ENCODE data around the gene TTYH3. TPM values are rescaled to one million over a fixed set of nuclear protein-coding genes. Genes with fewer than 3 reads are reported as not detected.

The TTYH3 gene
- total RNA-seq, 1 experiment from 2014 or later = 122 TPM

- H3K4ac ChIP-seq (ENCODE audit: low read depth, low read length) = no peak overlapping the region
- no peak for DNase-seq
- H3K4me2 ChIP-seq (ENCODE audit: insufficient read depth, insufficient read length, low read length) = peak overlapping the region; percentile 13
Measured at GRCh38 chr7:2687338-2687869, 55.6 kb downstream of the TTYH3 start.

More at GRCh38 chr7:2687338-2687869, 55.6 kb downstream of the TTYH3 start:
- Mint-ChIP-seq H3K27me3 (ENCODE audit: low read depth) (peaks cover 60% of the 10 kb centered on the region), H3K4me3 (peak overlapping the region; percentile 24 to 54; a peak in 3 of 5 replicates), H3K9me3 (peaks cover 0 to 8% of the 10 kb centered on the region in 2 experiments; a peak in 2 of 5 replicates), H3K36me3 (ENCODE audit: insufficient read depth in 1 of 3, low read depth in 3 of 3) (no peaks in the 10 kb centered on the region; a peak in 1 of 7 replicates), H3K27ac (no peak overlapping the region), H3K4me1 (peaks cover 5 to 8% of the 10 kb centered on the region in 2 experiments)
- Histone ChIP-seq H3K14ac (ENCODE audit: insufficient read depth, low read length) (no peak overlapping the region), H2AK5ac (ENCODE audit: insufficient read length, low read length) (no peak overlapping the region), H3K23ac (ENCODE audit: insufficient read length, low read depth, low read length) (no peak overlapping the region), H3K79me1 (ENCODE audit: insufficient read depth, low read depth, low read length, poor library complexity, severe bottlenecking) (no peaks in the 10 kb centered on the region), H3K27me3 (ENCODE audit: insufficient read depth, low read length) (peaks cover 12% of the 10 kb centered on the region; the same call in 1 of the 2 replicates), H2BK15ac (ENCODE audit: low read depth, low read length) (no peak overlapping the region), H3K18ac (ENCODE audit: insufficient read length, low read depth, low read length) (no peak overlapping the region), H2AFZ (ENCODE audit: low read length) (no peak overlapping the region), H3K4me1 (ENCODE audit: insufficient read depth, low read length) (no peaks in the 10 kb centered on the region), H3K27ac (ENCODE audit: insufficient read length, low read depth, low read length) (no peak overlapping the region), H3K9me3 (ENCODE audit: control insufficient read depth, low read depth, low read length) (no peaks in the 10 kb centered on the region), H3K79me2 (ENCODE audit: insufficient read depth, low read length) (no peaks in the 10 kb centered on the region), H2BK20ac (ENCODE audit: low read depth, low read length, poor library complexity, severe bottlenecking) (no peak overlapping the region), H4K20me1 (ENCODE audit: control insufficient read depth, insufficient read depth, insufficient read length) (no peaks in the 10 kb centered on the region), H4K91ac (ENCODE audit: insufficient read length, low read depth, low read length) (no peak overlapping the region), H3K9ac (ENCODE audit: extremely low read depth, insufficient read length, low read length) (no peak overlapping the region), H3T11ph (ENCODE audit: low read length) (no peak overlapping the region), H2BK5ac (ENCODE audit: insufficient read length, low read length) (no peak overlapping the region), H4K5ac (ENCODE audit: insufficient read length, low read depth, low read length) (no peak overlapping the region), H2BK120ac (ENCODE audit: low read depth, low read length, poor library complexity, severe bottlenecking) (no peak overlapping the region), H2BK12ac (ENCODE audit: insufficient read length, low read depth, low read length) (no peak overlapping the region), H3K56ac (ENCODE audit: insufficient read length, low read depth, low read length) (no peak overlapping the region), H3K23me2 (ENCODE audit: insufficient read length, low read depth, low read length, poor library complexity, severe bottlenecking) (peaks cover 11% of the 10 kb centered on the region), H4K8ac (replicated peaks; ENCODE audit: insufficient read length, low read depth, low read length) (no peak overlapping the region)
- TF ChIP-seq CTCF (conservative IDR thresholded peaks at IDR 0.05) = no peak
- no CpG with 5 or more reads among the region's 17 CpGs for WGBS (ENCODE audit: extremely low coverage, insufficient read length, low lambda C conversion rate)
